ENCODE data around the gene RPL13A.

RPL13A gene

GRCh38 chr19:49489601-49490167 lies 2.3 kb downstream of the RPL13A start:
- H3K4me2 ChIP-seq (ENCODE audit: low read length) = peak overlapping the region; percentile 85
- peak overlapping the region; percentile 96 for H3K9ac ChIP-seq (ENCODE audit: low read length)
- H3K4me1 ChIP-seq (ENCODE audit: insufficient read depth, low read length, severe bottlenecking) = peaks cover 29% of the 10 kb centered on the region
- H2AFZ ChIP-seq (ENCODE audit: low read length) = no peak overlapping the region
- H3F3A ChIP-seq (ENCODE audit: insufficient read depth, low read length) = peaks cover 18% of the 10 kb centered on the region
- H3K27me3 ChIP-seq (ENCODE audit: insufficient read depth, low read length) = no peaks in the 10 kb centered on the region
- no peaks in the 10 kb centered on the region for H3K9me2 ChIP-seq (ENCODE audit: low read depth, low read length)
- H3K9me3 ChIP-seq (ENCODE audit: low read length) = no peaks in the 10 kb centered on the region
- H4K20me1 ChIP-seq (ENCODE audit: insufficient read depth, low read length) = no peaks in the 10 kb centered on the region
- peak overlapping the region; percentile 84 for H3K27ac ChIP-seq (ENCODE audit: low read depth, low read length, poor library complexity, severe bottlenecking)
- TF ChIP-seq EZH2 (IDR thresholded peaks at IDR 0.05; ENCODE audit: borderline replicate concordance, low read length) (no peak), CTCF (IDR thresholded peaks at IDR 0.05; ENCODE audit: low read length) (peak; percentile 70)
- H3K36me3 ChIP-seq (ENCODE audit: insufficient read depth, low read length) = peaks cover 61% of the 10 kb centered on the region
- H3K79me2 ChIP-seq (ENCODE audit: insufficient read depth, low read length) = peaks cover 23% of the 10 kb centered on the region
- peak overlapping the region; percentile 84 for H3K4me3 ChIP-seq (ENCODE audit: low read depth, low read length, poor library complexity, severe bottlenecking)

GRCh38 chr19:49490287-49491029 lies 3.0 kb downstream of the RPL13A start:
- Histone ChIP-seq H3K9me2 (ENCODE audit: low read depth, low read length) (no peaks in the 10 kb centered on the region), H3K4me2 (ENCODE audit: low read length) (peak overlapping the region; percentile 85), H3F3A (ENCODE audit: insufficient read depth, low read length) (peaks cover 18% of the 10 kb centered on the region), H3K4me3 (ENCODE audit: low read depth, low read length, poor library complexity, severe bottlenecking) (peak overlapping the region; percentile 84), H2AFZ (ENCODE audit: low read length) (no peak overlapping the region), H3K4me1 (ENCODE audit: insufficient read depth, low read length, severe bottlenecking) (peaks cover 33% of the 10 kb centered on the region), H4K20me1 (ENCODE audit: insufficient read depth, low read length) (no peaks in the 10 kb centered on the region), H3K27me3 (ENCODE audit: insufficient read depth, low read length) (no peaks in the 10 kb centered on the region), H3K9me3 (ENCODE audit: low read length) (no peaks in the 10 kb centered on the region), H3K27ac (ENCODE audit: low read depth, low read length, poor library complexity, severe bottlenecking) (peak overlapping the region; percentile 84), H3K36me3 (ENCODE audit: insufficient read depth, low read length) (peaks cover 61% of the 10 kb centered on the region), H3K79me2 (ENCODE audit: insufficient read depth, low read length) (peaks cover 23% of the 10 kb centered on the region), H3K9ac (ENCODE audit: low read length) (peak overlapping the region; percentile 96)
- TF ChIP-seq EZH2 (IDR thresholded peaks at IDR 0.05; ENCODE audit: borderline replicate concordance, low read length) = no peak
- no peak for TF ChIP-seq CTCF (IDR thresholded peaks at IDR 0.05; ENCODE audit: low read length)

GRCh38 chr19:49491030-49491803 lies 3.8 kb downstream of the RPL13A start:
- Histone ChIP-seq H3K9ac (ENCODE audit: low read length) (no peak overlapping the region; the same call in 1 of the 2 replicates), H3K27ac (ENCODE audit: low read depth, low read length, poor library complexity, severe bottlenecking) (peak overlapping the region; percentile 84), H4K20me1 (ENCODE audit: insufficient read depth, low read length) (no peaks in the 10 kb centered on the region), H3K4me3 (ENCODE audit: low read depth, low read length, poor library complexity, severe bottlenecking) (no peak overlapping the region), H3K27me3 (ENCODE audit: insufficient read depth, low read length) (no peaks in the 10 kb centered on the region), H3K9me2 (ENCODE audit: low read depth, low read length) (no peaks in the 10 kb centered on the region), H3K79me2 (ENCODE audit: insufficient read depth, low read length) (peaks cover 23% of the 10 kb centered on the region), H2AFZ (ENCODE audit: low read length) (no peak overlapping the region), H3K4me2 (ENCODE audit: low read length) (no peak overlapping the region; the same call in 1 of the 2 replicates), H3K9me3 (ENCODE audit: low read length) (no peaks in the 10 kb centered on the region), H3K4me1 (ENCODE audit: insufficient read depth, low read length, severe bottlenecking) (peaks cover 37% of the 10 kb centered on the region), H3F3A (ENCODE audit: insufficient read depth, low read length) (peaks cover 18% of the 10 kb centered on the region), H3K36me3 (ENCODE audit: insufficient read depth, low read length) (peaks cover 61% of the 10 kb centered on the region)
- TF ChIP-seq EZH2 (IDR thresholded peaks at IDR 0.05; ENCODE audit: borderline replicate concordance, low read length) (no peak), CTCF (IDR thresholded peaks at IDR 0.05; ENCODE audit: low read length) (no peak)
